T-cell (primary cell): ENCODE data around the gene PRKN. TPM values are rescaled to one million over a fixed set of nuclear protein-coding genes. Genes with fewer than 3 reads are reported as not detected.

Source experiments
- ATAC-seq, 4 experiments: fragments of 200-7000 bp in 3 of 4; fragments of 150-1000 bp in 1 of 4; cut with Tn5 transposase; replicated peaks in 1 of 4; 1 replicate in 3 of 4; 2 replicates in 1 of 4; pipeline ENCODE4 v1.10.0; 2021; ENCODE audit warnings: moderate library complexity in 3 of 4, mild to moderate bottlenecking in 2 of 4, moderate number of reproducible peaks in 1 of 4
- CTCF ChIA-PET, 2 donors: fragments of 300-600 bp; sonication (Branson Sonifier 250); formaldehyde crosslinking; loops; one replicate each; lab custom pipeline; 2022; ENCODE audit warnings: antibody characterized with exemption in 2 of 2; lab: Charles Lee
- POLR2A ChIA-PET, 2 donors: fragments of 300-600 bp; sonication (Branson Sonifier 250); formaldehyde crosslinking; loops; one replicate each; lab custom pipeline; 2022; ENCODE audit warnings: antibody characterized with exemption in 2 of 2; lab: Charles Lee
- DNase-seq, 35 experiments: peaks; one replicate each; pipeline versions ENCODE4 v3.0.0 to v3.0.0-alpha.2; 2013 to 2023
- H3K27ac ChIP-seq: one replicate; pipeline ENCODE4 v1.5.1; 2013; ENCODE audit warnings: low read length
- H3K27me3 ChIP-seq, 2 experiments: replicated peaks in 1 of 2; 1 replicate in 1 of 2; 2 replicates in 1 of 2; pipeline versions ENCODE4 v1.6.1 to v1.7.0; 2013; ENCODE audit warnings: low read length in 1 of 2, mixed read lengths in 1 of 2; ENCODE audit not compliant: control insufficient read depth in 2 of 2, insufficient read depth in 2 of 2; ENCODE audit errors: extremely low read depth in 1 of 2
- H3K36me3 ChIP-seq, 2 donors: 1 replicate in 1 of 2; 2 replicates in 1 of 2; pipeline versions ENCODE4 v1.6.1 to v1.7.0; 2013; ENCODE audit warnings: low read length in 1 of 2; ENCODE audit not compliant: control insufficient read depth in 2 of 2, insufficient read depth in 1 of 2; ENCODE audit errors: extremely low read depth in 1 of 2
- H3K4me1 ChIP-seq, 2 experiments: 1 replicate in 1 of 2; 2 replicates in 1 of 2; pipeline versions ENCODE4 v1.6.1 to v1.7.0; 2013; ENCODE audit warnings: low read length in 2 of 2, mixed read lengths in 1 of 2; ENCODE audit not compliant: insufficient read depth in 2 of 2, control insufficient read depth in 1 of 2; ENCODE audit errors: extremely low read depth in 1 of 2
- H3K4me3 ChIP-seq, 2 donors: 1 replicate in 1 of 2; 2 replicates in 1 of 2; pipeline versions ENCODE4 v1.5.1 to v1.7.0; 2013; ENCODE audit warnings: mild to moderate bottlenecking in 2 of 2, low read length in 1 of 2, moderate library complexity in 1 of 2; ENCODE audit not compliant: control insufficient read depth in 1 of 2; ENCODE audit errors: extremely low read depth in 1 of 2
- H3K9me3 ChIP-seq: 2 replicates; pipeline ENCODE4 v1.7.0; 2013
- H3K27ac Mint-ChIP-seq, 2 donors: one replicate each; pipeline ENCODE4 v1.8.0; 2020 to 2021; ENCODE audit warnings: mild to moderate bottlenecking in 2 of 2, mixed read lengths in 2 of 2
- H3K27me3 Mint-ChIP-seq, 2 donors: one replicate each; pipeline ENCODE4 v1.8.0; 2021 to 2022; ENCODE audit warnings: mixed read lengths in 2 of 2
- H3K36me3 Mint-ChIP-seq: one replicate; pipeline ENCODE4 v1.8.0; 2021; ENCODE audit warnings: mixed read lengths
- H3K4me1 Mint-ChIP-seq, 3 donors: one replicate each; pipeline ENCODE4 v1.8.0; 2020 to 2022; ENCODE audit warnings: mixed read lengths in 3 of 3, mild to moderate bottlenecking in 1 of 3
- H3K4me3 Mint-ChIP-seq, 3 donors: one replicate each; pipeline ENCODE4 v1.8.0; 2020 to 2022; ENCODE audit warnings: mild to moderate bottlenecking in 3 of 3, mixed read lengths in 3 of 3, moderate library complexity in 3 of 3
- H3K9me3 Mint-ChIP-seq, 3 donors: one replicate each; pipeline ENCODE4 v1.8.0; 2020 to 2022; ENCODE audit warnings: mixed read lengths in 3 of 3
- WGBS: methylation state at CpG from one replicate; pipeline ENCODE4 v1.1.5; 2013; ENCODE audit warnings: missing lambda C conversion rate; ENCODE audit not compliant: insufficient coverage; 5-methylcytosine and 5-hydroxymethylcytosine counted together
- total RNA-seq, 35 experiments: library from RNA in 6 of 35; stranded (reverse) in 6 of 35; fragments of 120-200 nt in 1 of 35; gene quantifications; one replicate each; pipeline versions ENCODE4 v1.2.1 to v1.2.4 and lab custom pipeline; 2013 to 2026

The PRKN gene
- total RNA-seq, 5 donors from 2014 or later (not counting 1 experiment from before 2014, with no cell fraction given), result 3.4 to 7.7 (median 6.1) TPM

DNA sequence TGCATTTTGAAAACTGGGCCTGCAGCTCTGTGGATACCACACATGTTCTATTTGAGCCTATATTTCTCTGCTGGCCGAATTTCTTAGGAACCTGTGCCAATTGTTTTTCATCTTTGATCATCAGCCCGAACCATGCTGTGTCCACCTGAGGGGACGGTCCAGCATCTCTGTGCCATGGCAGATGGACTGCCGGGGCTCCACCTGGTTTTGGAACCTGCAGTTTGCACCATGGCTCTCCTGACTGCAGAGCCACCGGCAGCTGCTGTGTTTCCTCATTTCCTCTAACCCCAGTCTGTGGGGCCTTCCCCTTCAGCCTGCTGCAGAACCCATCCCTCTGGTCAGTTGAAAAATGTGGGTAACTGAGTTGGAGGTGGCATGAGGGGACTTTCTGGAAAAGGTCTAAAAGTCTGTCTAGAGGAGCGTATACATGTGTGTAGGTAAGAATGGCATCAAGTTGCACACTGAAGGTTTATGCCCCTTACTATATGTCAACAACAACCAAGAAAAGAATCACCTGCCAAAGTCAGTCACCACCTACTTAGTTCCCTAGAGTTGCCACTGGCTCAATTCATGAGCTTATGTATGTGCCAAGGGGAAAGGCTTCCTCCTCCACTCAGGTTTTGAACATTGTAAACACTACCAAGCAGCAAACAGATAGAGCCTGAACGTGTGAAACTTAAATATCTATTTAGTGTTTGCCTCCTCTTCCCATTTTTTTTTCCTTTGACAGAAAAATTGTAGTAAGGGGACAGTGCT lies 548.2 kb downstream of the PRKN start:
- Mint-ChIP-seq H3K27ac (no peak overlapping the region), H3K27me3 (no peaks in the 10 kb centered on the region), H3K9me3 (no peaks in the 10 kb centered on the region), H3K4me3 (no peak overlapping the region), H3K4me1 (no peaks in the 10 kb centered on the region), H3K36me3 (no peaks in the 10 kb centered on the region)
- Histone ChIP-seq H3K9me3 (no peaks in the 10 kb centered on the region), H3K27ac (no peak overlapping the region), H3K27me3 (no peaks in the 10 kb centered on the region), H3K36me3 (no peaks in the 10 kb centered on the region), H3K4me3 (no peak overlapping the region), H3K4me1 (no peaks in the 10 kb centered on the region)
- CTCF ChIA-PET, result no interaction called here
- DNase-seq (no peak), ATAC-seq (no peak)
- 71% methylated on average over 4 of the region's 7 CpGs for WGBS
- POLR2A ChIA-PET, result no interaction called here

GRCh38 chr6:162178666-162179065 lies 548.9 kb downstream of the PRKN start:
- H3K9me3 Mint-ChIP-seq, result no peaks in the 10 kb centered on the region
- ATAC-seq, result no peak
- WGBS, result 87% methylated on average over 7 of the region's 8 CpGs
- no peaks in the 10 kb centered on the region for H3K4me1 Mint-ChIP-seq
- H3K27ac ChIP-seq, result no peak overlapping the region
- no peaks in the 10 kb centered on the region for H3K4me1 ChIP-seq
- H3K27me3 Mint-ChIP-seq, result no peaks in the 10 kb centered on the region
- no peak for DNase-seq
- H3K9me3 ChIP-seq, result no peaks in the 10 kb centered on the region
- no peak overlapping the region for H3K27ac Mint-ChIP-seq
- no peaks in the 10 kb centered on the region for H3K36me3 Mint-ChIP-seq
- H3K4me3 ChIP-seq, result no peak overlapping the region
- no peak overlapping the region for H3K4me3 Mint-ChIP-seq
- POLR2A ChIA-PET, result no interaction called here
- H3K36me3 ChIP-seq, result no peaks in the 10 kb centered on the region
- no peaks in the 10 kb centered on the region for H3K27me3 ChIP-seq
- CTCF ChIA-PET, result no interaction called here

GRCh38 chr6:162178266-162178665 lies 549.3 kb downstream of the PRKN start:
- ChIA-PET POLR2A (no interaction called here), CTCF (no interaction called here)
- DNase-seq (no peak), ATAC-seq (no peak)
- Histone ChIP-seq H3K4me3 (no peak overlapping the region), H3K27me3 (no peaks in the 10 kb centered on the region), H3K9me3 (no peaks in the 10 kb centered on the region), H3K4me1 (no peaks in the 10 kb centered on the region), H3K36me3 (no peaks in the 10 kb centered on the region), H3K27ac (no peak overlapping the region)
- H3K27me3 Mint-ChIP-seq, result no peaks in the 10 kb centered on the region
- H3K4me1 Mint-ChIP-seq, result no peaks in the 10 kb centered on the region
- no peak overlapping the region for H3K27ac Mint-ChIP-seq
- H3K36me3 Mint-ChIP-seq, result no peaks in the 10 kb centered on the region
- no peak overlapping the region for H3K4me3 Mint-ChIP-seq
- WGBS, result 80% methylated on average over 1 of the region's 3 CpGs
- no peaks in the 10 kb centered on the region for H3K9me3 Mint-ChIP-seq

DNA sequence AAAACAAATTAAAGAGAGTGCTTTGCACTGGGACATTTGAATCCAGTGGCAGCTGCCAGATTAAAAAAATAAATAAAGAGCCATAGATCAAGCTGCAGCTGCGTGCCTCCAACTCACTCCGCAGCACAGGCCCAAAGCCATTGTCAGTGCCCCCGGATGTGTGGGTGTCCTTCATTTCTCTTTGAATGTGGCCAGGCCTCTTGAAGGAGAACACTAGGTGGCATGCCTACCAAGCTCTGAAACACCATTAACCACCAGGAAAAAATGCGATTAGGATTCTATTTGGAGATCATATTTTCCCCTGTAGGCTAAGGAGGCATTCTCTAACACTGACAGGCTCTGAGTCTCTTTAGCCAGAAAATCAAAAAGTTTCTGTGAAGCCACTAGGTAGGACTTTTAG lies 549.8 kb downstream of the PRKN start:
- Histone ChIP-seq H3K27ac (no peak overlapping the region), H3K36me3 (no peaks in the 10 kb centered on the region), H3K27me3 (no peaks in the 10 kb centered on the region), H3K9me3 (no peaks in the 10 kb centered on the region), H3K4me1 (no peaks in the 10 kb centered on the region), H3K4me3 (no peak overlapping the region)
- H3K27me3 Mint-ChIP-seq, result no peaks in the 10 kb centered on the region
- no peak for ATAC-seq
- H3K9me3 Mint-ChIP-seq, result no peaks in the 10 kb centered on the region
- WGBS, result 84% methylated on average over 4 of the region's 4 CpGs
- DNase-seq, result no peak
- no peak overlapping the region for H3K4me3 Mint-ChIP-seq
- H3K4me1 Mint-ChIP-seq, result no peaks in the 10 kb centered on the region
- CTCF ChIA-PET, result no interaction called here
- H3K27ac Mint-ChIP-seq, result no peak overlapping the region
- POLR2A ChIA-PET, result no interaction called here
- no peaks in the 10 kb centered on the region for H3K36me3 Mint-ChIP-seq

DNA sequence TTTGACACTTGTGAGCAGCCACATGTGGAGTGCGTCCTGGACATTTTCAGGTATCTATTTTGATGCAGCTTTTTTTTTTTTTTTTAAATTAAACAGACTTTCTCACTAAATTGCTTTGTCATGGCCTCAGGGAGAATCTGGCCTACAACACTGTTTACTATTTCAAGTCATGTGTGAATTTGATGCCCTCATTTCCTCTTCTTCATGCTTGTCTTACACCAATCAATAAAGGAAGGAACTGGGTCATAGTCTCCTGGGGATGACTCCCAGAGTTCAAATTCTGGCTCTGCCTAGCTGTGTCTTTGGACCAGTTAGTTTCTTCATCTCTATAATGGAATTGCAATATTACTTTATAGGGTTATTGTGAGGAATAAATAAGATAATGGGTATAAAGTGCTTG lies 554.1 kb downstream of the PRKN start:
- WGBS, result no CpG with 5 or more reads among the region's 1 CpG
- no peaks in the 10 kb centered on the region for H3K4me1 Mint-ChIP-seq
- no peaks in the 10 kb centered on the region for H3K27me3 Mint-ChIP-seq
- no peaks in the 10 kb centered on the region for H3K9me3 Mint-ChIP-seq
- H3K4me3 Mint-ChIP-seq, result no peak overlapping the region
- CTCF ChIA-PET, result no interaction called here
- Histone ChIP-seq H3K4me1 (no peaks in the 10 kb centered on the region), H3K4me3 (no peak overlapping the region), H3K36me3 (no peaks in the 10 kb centered on the region), H3K9me3 (no peaks in the 10 kb centered on the region), H3K27ac (no peak overlapping the region), H3K27me3 (no peaks in the 10 kb centered on the region)
- no peaks in the 10 kb centered on the region for H3K36me3 Mint-ChIP-seq
- DNase-seq (no peak), ATAC-seq (no peak)
- POLR2A ChIA-PET, result interaction anchor here in 1 of 2 donors (0.7 kb wide), 1 partner anchor 1412 kb away, joined by 3 read pairs; no protein-coding TSS in a partner anchor
- no peak overlapping the region for H3K27ac Mint-ChIP-seq

GRCh38 chr6:162165479-162165878 lies 562.1 kb downstream of the PRKN start:
- Histone ChIP-seq H3K36me3 (no peaks in the 10 kb centered on the region), H3K4me3 (no peak overlapping the region), H3K9me3 (no peaks in the 10 kb centered on the region), H3K4me1 (no peaks in the 10 kb centered on the region), H3K27me3 (no peaks in the 10 kb centered on the region), H3K27ac (no peak overlapping the region)
- no peak for DNase-seq
- Mint-ChIP-seq H3K27me3 (no peaks in the 10 kb centered on the region), H3K4me3 (no peak overlapping the region), H3K4me1 (no peaks in the 10 kb centered on the region), H3K27ac (no peak overlapping the region), H3K36me3 (no peaks in the 10 kb centered on the region), H3K9me3 (no peaks in the 10 kb centered on the region)
- ATAC-seq, result no peak
- WGBS, result 94% methylated on average over 6 of the region's 9 CpGs
- CTCF ChIA-PET, result no interaction called here
- POLR2A ChIA-PET, result no interaction called here
